Activated naive CD4-positive, alpha-beta T cell treated with Interleukin-2 at 50 U/mL for 16 hours (primary cell): ENCODE results near the gene GPR78.
"Not testable (repeated sequence)": the region's sequence is repeated elsewhere in the genome, so short reads cannot be mapped to it uniquely, and the experiment has no call there.

Experiments
- DNase-seq: peaks from one replicate; pipeline ENCODE4 v3.0.0-alpha.2; 2020

The GPR78 gene

GRCh38 chr4:8568068-8568668, 12.0 kb upstream of the GPR78 start:
- no peak for DNase-seq

- DNase-seq, result no peak
Measured at GRCh38 chr4:8570201-8570600, 10.0 kb upstream of the GPR78 start.

- no peak for DNase-seq
Measured at GRCh38 chr4:8571702-8572685, 8.2 kb upstream of the GPR78 start.

GRCh38 chr4:8573266-8573665, 6.9 kb upstream of the GPR78 start:
- no peak for DNase-seq

GRCh38 chr4:8574796-8575370, 5.3 kb upstream of the GPR78 start:
- DNase-seq, result no peak

GRCh38 chr4:8575457-8575856, 4.7 kb upstream of the GPR78 start:
- no peak for DNase-seq

GRCh38 chr4:8576591-8576990, 3.6 kb upstream of the GPR78 start:
- not testable (repeated sequence) for DNase-seq

- no peak for DNase-seq
Measured at GRCh38 chr4:8577046-8577445, 3.1 kb upstream of the GPR78 start.

GRCh38 chr4:8577972-8578371, 2.2 kb upstream of the GPR78 start:
- no peak for DNase-seq

GRCh38 chr4:8578717-8579116, 1.5 kb upstream of the GPR78 start:
- no peak for DNase-seq

GRCh38 chr4:8579526-8580320, 469 bp upstream of the GPR78 start:
- no peak for DNase-seq

- no peak for DNase-seq
Measured at GRCh38 chr4:8581094-8581861, 1.1 kb downstream of the GPR78 start.

GRCh38 chr4:8582016-8582415, 1.8 kb downstream of the GPR78 start:
- no peak for DNase-seq

- no peak for DNase-seq
Measured at GRCh38 chr4:8582436-8582835, 2.2 kb downstream of the GPR78 start.

GRCh38 chr4:8582941-8583654, 2.9 kb downstream of the GPR78 start:
- DNase-seq, result no peak

- no peak for DNase-seq
Measured at GRCh38 chr4:8583655-8584025, 3.4 kb downstream of the GPR78 start.

GRCh38 chr4:8585186-8585585, 5.0 kb downstream of the GPR78 start:
- no peak for DNase-seq

- no peak for DNase-seq
Measured at GRCh38 chr4:8585721-8586212, 5.6 kb downstream of the GPR78 start.

- DNase-seq, result no peak
Measured at GRCh38 chr4:8586246-8586645, 6.1 kb downstream of the GPR78 start.

- no peak for DNase-seq
Measured at GRCh38 chr4:8586671-8587468, 6.7 kb downstream of the GPR78 start.
